ENCODE measurements around the gene XYLT2. TPM values are rescaled to one million over a fixed set of nuclear protein-coding genes. Genes with fewer than 3 reads are reported as not detected.
A peak's percentile ranks its signal among the peaks of the same experiment; 100 is the strongest.

The XYLT2 gene
- total RNA-seq, 1 experiment from 2014 or later = 75.8 TPM

DNA sequence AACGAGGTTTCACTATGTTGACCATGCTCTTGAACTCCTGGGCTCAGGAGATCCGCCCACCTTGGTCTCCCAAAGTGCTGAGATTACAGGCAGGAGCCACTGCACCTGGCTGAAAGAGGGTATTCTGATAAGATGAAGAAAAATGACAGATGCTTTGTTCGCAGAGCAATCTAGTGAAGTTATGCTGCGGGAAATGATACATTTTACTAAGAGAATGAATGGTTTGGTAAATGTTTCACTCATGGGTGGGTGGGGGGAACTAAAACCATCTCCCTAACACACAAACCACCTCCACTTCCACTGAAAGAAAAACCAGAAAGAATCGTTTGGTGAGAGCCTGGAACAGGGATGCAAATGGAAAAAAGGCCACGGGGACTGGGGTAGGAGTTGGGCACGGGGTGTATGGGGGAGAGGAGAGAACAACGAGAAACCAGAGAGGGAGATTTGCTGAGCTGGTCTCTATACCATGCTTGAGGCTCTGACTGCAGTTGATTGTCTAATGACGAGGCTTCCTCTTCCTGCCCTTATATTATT, 19.0 kb upstream of the XYLT2 start:
- intact Hi-C loops (cut with micrococcal nuclease; ENCODE audit: unreplicated experiment) = no loop called here
- H3K9me3 ChIP-seq = no peaks in the 10 kb centered on the region
- Mint-ChIP-seq H3K4me1 (ENCODE audit: low read depth, unreplicated experiment) (peaks cover 5% of the 10 kb centered on the region), H3K27ac (ENCODE audit: unreplicated experiment) (no peak overlapping the region), H3K9me3 (ENCODE audit: unreplicated experiment) (no peaks in the 10 kb centered on the region), H3K4me3 (ENCODE audit: unreplicated experiment) (no peak overlapping the region), H3K27me3 (ENCODE audit: insufficient read depth, unreplicated experiment) (peaks cover 4% of the 10 kb centered on the region), H3K36me3 (ENCODE audit: insufficient read depth, unreplicated experiment) (no peaks in the 10 kb centered on the region)
- no TSS peak for BruUV-seq (replicated peaks)
- no peak for DNase-seq
- no peaks in the 10 kb centered on the region for H3K4me1 ChIP-seq
- no peaks in the 10 kb centered on the region for H3K27me3 ChIP-seq (replicated peaks; ENCODE audit: control insufficient read depth, insufficient read depth, low read length)
- H3K4me3 ChIP-seq (ENCODE audit: low read depth, low read length) = no peak overlapping the region
- ChIA-PET CTCF (interaction anchor here (0.7 to 1.2 kb wide), 2 partner anchors 15 to 165 kb away, joined by 4 to 7 read pairs; no protein-coding TSS in a partner anchor), POLR2A (no interaction called here)
- TF ChIP-seq, protein P1, sequence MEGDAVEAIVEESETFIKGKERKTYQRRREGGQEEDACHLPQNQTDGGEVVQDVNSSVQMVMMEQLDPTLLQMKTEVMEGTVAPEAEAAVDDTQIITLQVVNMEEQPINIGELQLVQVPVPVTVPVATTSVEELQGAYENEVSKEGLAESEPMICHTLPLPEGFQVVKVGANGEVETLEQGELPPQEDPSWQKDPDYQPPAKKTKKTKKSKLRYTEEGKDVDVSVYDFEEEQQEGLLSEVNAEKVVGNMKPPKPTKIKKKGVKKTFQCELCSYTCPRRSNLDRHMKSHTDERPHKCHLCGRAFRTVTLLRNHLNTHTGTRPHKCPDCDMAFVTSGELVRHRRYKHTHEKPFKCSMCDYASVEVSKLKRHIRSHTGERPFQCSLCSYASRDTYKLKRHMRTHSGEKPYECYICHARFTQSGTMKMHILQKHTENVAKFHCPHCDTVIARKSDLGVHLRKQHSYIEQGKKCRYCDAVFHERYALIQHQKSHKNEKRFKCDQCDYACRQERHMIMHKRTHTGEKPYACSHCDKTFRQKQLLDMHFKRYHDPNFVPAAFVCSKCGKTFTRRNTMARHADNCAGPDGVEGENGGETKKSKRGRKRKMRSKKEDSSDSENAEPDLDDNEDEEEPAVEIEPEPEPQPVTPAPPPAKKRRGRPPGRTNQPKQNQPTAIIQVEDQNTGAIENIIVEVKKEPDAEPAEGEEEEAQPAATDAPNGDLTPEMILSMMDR (IDR thresholded peaks at IDR 0.05; ENCODE audit: insufficient read depth in 1 of 2, low read depth in 1 of 2, low read length in 1 of 2, severe bottlenecking in 1 of 2, unreplicated experiment in 1 of 2) = no peak
- no peaks in the 10 kb centered on the region for H3K36me3 ChIP-seq (ENCODE audit: control insufficient read depth, insufficient read depth, low read length)

- Mint-ChIP-seq H3K27ac (ENCODE audit: unreplicated experiment) (no peak overlapping the region), H3K4me3 (ENCODE audit: unreplicated experiment) (no peak overlapping the region), H3K36me3 (ENCODE audit: insufficient read depth, unreplicated experiment) (no peaks in the 10 kb centered on the region), H3K27me3 (ENCODE audit: insufficient read depth, unreplicated experiment) (peaks cover 6% of the 10 kb centered on the region), H3K4me1 (ENCODE audit: low read depth, unreplicated experiment) (peaks cover 5% of the 10 kb centered on the region), H3K9me3 (ENCODE audit: unreplicated experiment) (no peaks in the 10 kb centered on the region)
- H3K36me3 ChIP-seq (ENCODE audit: control insufficient read depth, insufficient read depth, low read length) = no peaks in the 10 kb centered on the region
- BruUV-seq (replicated peaks) = no TSS peak
- no peaks in the 10 kb centered on the region for H3K27me3 ChIP-seq (replicated peaks; ENCODE audit: control insufficient read depth, insufficient read depth, low read length)
- intact Hi-C loops (cut with micrococcal nuclease; ENCODE audit: unreplicated experiment) = no loop called here
- H3K9me3 ChIP-seq = no peaks in the 10 kb centered on the region
- DNase-seq = peak in 1 of 2 experiments; percentile 43
- no peak overlapping the region for H3K4me3 ChIP-seq (ENCODE audit: low read depth, low read length)
- CTCF ChIA-PET = interaction anchor here (0.6 to 1.1 kb wide), 2 partner anchors 58 to 69 kb away, joined by 3 read pairs; partner anchors contain the start of gene LRRC59
- POLR2A ChIA-PET = no interaction called here
- TF ChIP-seq, protein P1 (IDR thresholded peaks at IDR 0.05; ENCODE audit: insufficient read depth in 1 of 2, low read depth in 1 of 2, low read length in 1 of 2, severe bottlenecking in 1 of 2, unreplicated experiment in 1 of 2) = no peak
- H3K4me1 ChIP-seq = no peaks in the 10 kb centered on the region
These were observed 17.3 kb upstream of the XYLT2 start for GRCh38 chr17:50328363-50329325.

DNA sequence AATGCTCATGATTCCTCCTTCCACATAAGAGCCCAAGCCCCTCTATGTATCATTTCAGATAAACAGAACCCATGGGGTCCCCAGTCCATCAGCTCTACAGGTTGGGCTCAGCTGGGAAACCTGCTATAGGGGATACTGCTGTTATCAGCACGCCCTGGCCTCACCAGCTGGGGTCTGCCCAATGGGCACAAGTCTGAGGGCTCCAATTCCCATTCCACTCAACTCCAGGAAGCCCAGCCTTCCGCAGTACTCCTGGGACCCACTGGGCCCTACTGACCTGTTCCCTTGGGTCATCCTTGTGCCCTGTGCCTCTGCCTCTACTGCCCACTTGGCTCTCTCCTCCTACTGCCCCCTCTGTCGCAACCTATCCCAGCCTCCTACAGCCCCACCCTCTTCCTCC, 16.2 kb upstream of the XYLT2 start:
- no peak overlapping the region for H3K4me3 ChIP-seq (ENCODE audit: low read depth, low read length)
- Mint-ChIP-seq H3K27ac (ENCODE audit: unreplicated experiment) (no peak overlapping the region), H3K4me1 (ENCODE audit: low read depth, unreplicated experiment) (peaks cover 5% of the 10 kb centered on the region), H3K4me3 (ENCODE audit: unreplicated experiment) (no peak overlapping the region), H3K36me3 (ENCODE audit: insufficient read depth, unreplicated experiment) (no peaks in the 10 kb centered on the region), H3K27me3 (ENCODE audit: insufficient read depth, unreplicated experiment) (peaks cover 9% of the 10 kb centered on the region), H3K9me3 (ENCODE audit: unreplicated experiment) (no peaks in the 10 kb centered on the region)
- intact Hi-C loops (cut with micrococcal nuclease; ENCODE audit: unreplicated experiment) = no loop called here
- CTCF ChIA-PET = interaction anchor here (1.1 kb wide), 1 partner anchor 68 kb away, joined by 3 read pairs; the partner anchor contains the start of gene LRRC59
- H3K36me3 ChIP-seq (ENCODE audit: control insufficient read depth, insufficient read depth, low read length) = no peaks in the 10 kb centered on the region
- no TSS peak for BruUV-seq (replicated peaks)
- H3K4me1 ChIP-seq = no peaks in the 10 kb centered on the region
- H3K9me3 ChIP-seq = no peaks in the 10 kb centered on the region
- POLR2A ChIA-PET = no interaction called here
- TF ChIP-seq, protein P1 (IDR thresholded peaks at IDR 0.05; ENCODE audit: insufficient read depth in 1 of 2, low read depth in 1 of 2, low read length in 1 of 2, severe bottlenecking in 1 of 2, unreplicated experiment in 1 of 2) = no peak
- H3K27me3 ChIP-seq (replicated peaks; ENCODE audit: control insufficient read depth, insufficient read depth, low read length) = no peaks in the 10 kb centered on the region
- peak in 1 of 2 experiments; percentile 43 for DNase-seq

Data from Caco-2 (cell line).